Rectal smooth muscle tissue (tissue), 1 donor: ENCODE results near the gene SRPX.

Source experiments
- H3K27ac ChIP-seq: one replicate; pipeline ENCODE4 v1.7.0; 2013; ENCODE audit warnings: low read depth, low read length, inconsistent platforms
- H3K27me3 ChIP-seq: one replicate; pipeline ENCODE4 v1.7.0; 2013; ENCODE audit warnings: low read length; ENCODE audit not compliant: control insufficient read depth, insufficient read depth
- H3K36me3 ChIP-seq: one replicate; pipeline ENCODE4 v1.7.0; 2013; ENCODE audit warnings: low read length; ENCODE audit not compliant: control insufficient read depth, insufficient read depth
- H3K4me1 ChIP-seq: one replicate; pipeline ENCODE4 v1.7.0; 2013; ENCODE audit warnings: low read length; ENCODE audit not compliant: control insufficient read depth, insufficient read depth
- H3K4me3 ChIP-seq: one replicate; pipeline ENCODE4 v1.7.0; 2013; ENCODE audit warnings: low read length
- H3K9ac ChIP-seq: one replicate; pipeline ENCODE4 v1.7.0; 2013; ENCODE audit warnings: low read length

Gene SRPX

GRCh38 chrX:38151441-38151840 lies 69.2 kb downstream of the SRPX start:
- Histone ChIP-seq H3K36me3 (no peaks in the 10 kb centered on the region), H3K27me3 (no peaks in the 10 kb centered on the region), H3K9ac (no peak overlapping the region), H3K4me3 (no peak overlapping the region), H3K27ac (no peak overlapping the region), H3K4me1 (no peaks in the 10 kb centered on the region)

- Histone ChIP-seq H3K4me1 (no peaks in the 10 kb centered on the region), H3K9ac (no peak overlapping the region), H3K4me3 (no peak overlapping the region), H3K36me3 (no peaks in the 10 kb centered on the region), H3K27ac (no peak overlapping the region), H3K27me3 (no peaks in the 10 kb centered on the region)
Measured at GRCh38 chrX:38150993-38151392, 69.7 kb downstream of the SRPX start.

- H3K36me3 ChIP-seq, result no peaks in the 10 kb centered on the region
- no peak overlapping the region for H3K27ac ChIP-seq
- H3K4me3 ChIP-seq, result no peak overlapping the region
- no peak overlapping the region for H3K9ac ChIP-seq
- H3K4me1 ChIP-seq, result no peaks in the 10 kb centered on the region
- no peaks in the 10 kb centered on the region for H3K27me3 ChIP-seq
Measured at GRCh38 chrX:38149016-38149415, 71.7 kb downstream of the SRPX start.

GRCh38 chrX:38142610-38143009 lies 78.1 kb downstream of the SRPX start:
- Histone ChIP-seq H3K36me3 (no peaks in the 10 kb centered on the region), H3K27ac (no peak overlapping the region), H3K4me3 (no peak overlapping the region), H3K9ac (no peak overlapping the region), H3K4me1 (no peaks in the 10 kb centered on the region), H3K27me3 (no peaks in the 10 kb centered on the region)

GRCh38 chrX:38138900-38139299 lies 81.8 kb downstream of the SRPX start:
- Histone ChIP-seq H3K9ac (no peak overlapping the region), H3K36me3 (no peaks in the 10 kb centered on the region), H3K27me3 (peaks cover 3% of the 10 kb centered on the region), H3K4me1 (no peaks in the 10 kb centered on the region), H3K27ac (no peak overlapping the region), H3K4me3 (no peak overlapping the region)

GRCh38 chrX:38138157-38138891 lies 82.3 kb downstream of the SRPX start:
- no peaks in the 10 kb centered on the region for H3K4me1 ChIP-seq
- H3K4me3 ChIP-seq, result no peak overlapping the region
- H3K36me3 ChIP-seq, result no peaks in the 10 kb centered on the region
- peaks cover 3% of the 10 kb centered on the region for H3K27me3 ChIP-seq
- H3K27ac ChIP-seq, result no peak overlapping the region
- H3K9ac ChIP-seq, result no peak overlapping the region

- Histone ChIP-seq H3K36me3 (no peaks in the 10 kb centered on the region), H3K27ac (no peak overlapping the region), H3K4me1 (no peaks in the 10 kb centered on the region), H3K9ac (no peak overlapping the region), H3K27me3 (peaks cover 2% of the 10 kb centered on the region), H3K4me3 (no peak overlapping the region)
Measured at GRCh38 chrX:38129366-38129765, 91.3 kb downstream of the SRPX start.

- Histone ChIP-seq H3K4me1 (no peaks in the 10 kb centered on the region), H3K4me3 (no peak overlapping the region), H3K9ac (no peak overlapping the region), H3K36me3 (no peaks in the 10 kb centered on the region), H3K27me3 (no peaks in the 10 kb centered on the region), H3K27ac (no peak overlapping the region)
Measured at GRCh38 chrX:38127961-38128360, 92.7 kb downstream of the SRPX start.

GRCh38 chrX:38126179-38126578 lies 94.5 kb downstream of the SRPX start:
- Histone ChIP-seq H3K4me1 (no peaks in the 10 kb centered on the region), H3K4me3 (no peak overlapping the region), H3K27ac (no peak overlapping the region), H3K9ac (no peak overlapping the region), H3K27me3 (no peaks in the 10 kb centered on the region), H3K36me3 (no peaks in the 10 kb centered on the region)

- Histone ChIP-seq H3K4me3 (no peak overlapping the region), H3K9ac (no peak overlapping the region), H3K27me3 (peaks cover 2% of the 10 kb centered on the region), H3K4me1 (no peaks in the 10 kb centered on the region), H3K36me3 (no peaks in the 10 kb centered on the region), H3K27ac (no peak overlapping the region)
Measured at GRCh38 chrX:38124000-38124399, 96.7 kb downstream of the SRPX start.

GRCh38 chrX:38117485-38117884 lies 103.2 kb downstream of the SRPX start:
- Histone ChIP-seq H3K27me3 (peaks cover 2% of the 10 kb centered on the region), H3K36me3 (no peaks in the 10 kb centered on the region), H3K4me3 (no peak overlapping the region), H3K9ac (no peak overlapping the region), H3K27ac (no peak overlapping the region), H3K4me1 (no peaks in the 10 kb centered on the region)

- H3K36me3 ChIP-seq, result no peaks in the 10 kb centered on the region
- H3K4me1 ChIP-seq, result no peaks in the 10 kb centered on the region
- H3K27me3 ChIP-seq, result peaks cover 2% of the 10 kb centered on the region
- no peak overlapping the region for H3K4me3 ChIP-seq
- H3K27ac ChIP-seq, result no peak overlapping the region
- H3K9ac ChIP-seq, result no peak overlapping the region
Measured at GRCh38 chrX:38116706-38117105, 104.0 kb downstream of the SRPX start.

- no peak overlapping the region for H3K27ac ChIP-seq
Measured at GRCh38 chrX:38112566-38112965, 108.1 kb downstream of the SRPX start.

More at GRCh38 chrX:38112566-38112965, 108.1 kb downstream of the SRPX start:
- no peaks in the 10 kb centered on the region for H3K27me3 ChIP-seq
- H3K4me3 ChIP-seq, result no peak overlapping the region
- H3K36me3 ChIP-seq, result no peaks in the 10 kb centered on the region
- H3K4me1 ChIP-seq, result no peaks in the 10 kb centered on the region
- H3K9ac ChIP-seq, result no peak overlapping the region
